Endothelial cell of umbilical vein (primary cell): Measurements from ENCODE around the gene EZH1. TPM values are rescaled to one million over a fixed set of nuclear protein-coding genes. Genes with fewer than 3 reads are reported as not detected.
A peak's percentile ranks its signal among the peaks of the same experiment; 100 is the strongest.

Source experiments
- BruUV-seq: library from RNA; stranded (reverse); fragments of 400-500 nt; replicated peaks from 2 replicates; lab custom pipeline; 2021; lab: Mats Ljungman, UMichigan
- CTCF ChIA-PET: fragments of 300-600, 350-600 bp; sonication (Branson Sonifier 250); formaldehyde crosslinking; loops from one replicate; lab custom pipeline; 2021; ENCODE audit warnings: antibody characterized with exemption, inconsistent platforms; lab: Charles Lee
- POLR2A ChIA-PET: fragments of 300-600, 350-600 bp; sonication (Branson Sonifier 250); formaldehyde crosslinking; loops from one replicate; lab custom pipeline; 2021; ENCODE audit warnings: antibody characterized with exemption, inconsistent platforms; lab: Charles Lee
- DNase-seq: peaks from one replicate; pipeline ENCODE4 v3.0.0-alpha.2; 2011; ENCODE audit warnings: low read depth, low spot score
- FAIRE-seq: peaks from 2 replicates; lab custom pipeline; 2011; peaks lifted over from hg19 to GRCh38; lab: Jason Lieb, UNC
- H2AFZ ChIP-seq: 2 replicates; pipeline ENCODE4 v1.6.0; 2012; ENCODE audit warnings: low read depth, low read length, control low read depth, inconsistent platforms
- H3K27ac ChIP-seq: 2 replicates; pipeline ENCODE4 v1.5.1; 2011; ENCODE audit warnings: low read depth, mild to moderate bottlenecking, control low read depth, low read length, moderate library complexity; ENCODE audit not compliant: insufficient read depth
- H3K27me3 ChIP-seq, 2 experiments: 2 replicates each; pipeline versions ENCODE4 v1.6.0 to v1.6.1; 2011; ENCODE audit warnings: low read length in 2 of 2, mixed read lengths in 1 of 2; ENCODE audit not compliant: control insufficient read depth in 2 of 2, insufficient read depth in 2 of 2
- H3K36me3 ChIP-seq, 2 experiments: 2 replicates in 1 of 2; 3 replicates in 1 of 2; pipeline ENCODE4 v1.5.1; 2011; ENCODE audit warnings: low read length in 2 of 2, mild to moderate bottlenecking in 1 of 2, moderate library complexity in 1 of 2; ENCODE audit not compliant: control insufficient read depth in 2 of 2, insufficient read depth in 2 of 2; ENCODE audit errors: extremely low read depth in 1 of 2
- H3K4me1 ChIP-seq: 3 replicates; pipeline ENCODE4 v1.5.1; 2011; ENCODE audit warnings: mild to moderate bottlenecking, low read length; ENCODE audit not compliant: control insufficient read depth, insufficient read depth; ENCODE audit errors: extremely low read depth
- H3K4me2 ChIP-seq: 2 replicates; pipeline ENCODE4 v1.6.1; 2011; ENCODE audit warnings: low read length, control low read depth, mixed read lengths; ENCODE audit not compliant: insufficient read depth
- H3K4me3 ChIP-seq, 3 experiments: fragments of 200-600 bp in 1 of 3; sonication (generic), shearing (Covaris generic) in 1 of 3; replicated peaks in 1 of 3; 2 replicates each; pipeline ENCODE4 v1.5.1; 2011 to 2016; ENCODE audit warnings: control low read depth in 3 of 3, low read length in 3 of 3, mild to moderate bottlenecking in 2 of 3, inconsistent platforms in 1 of 3, low read depth in 1 of 3, moderate library complexity in 1 of 3; ENCODE audit not compliant: insufficient read depth in 1 of 3
- H3K79me2 ChIP-seq: 2 replicates; pipeline ENCODE4 v1.6.0; 2012; ENCODE audit warnings: low read length, inconsistent platforms; ENCODE audit not compliant: control insufficient read depth, insufficient read depth
- H3K9ac ChIP-seq: replicated peaks from 2 replicates; pipeline ENCODE3; 2011; ENCODE audit warnings: low read length, control low read depth; ENCODE audit not compliant: insufficient read depth; ENCODE audit errors: extremely low read depth
- H3K9me1 ChIP-seq: replicated peaks from 3 replicates; pipeline ENCODE4 v1.6.0; 2011; ENCODE audit warnings: mild to moderate bottlenecking, low read length; ENCODE audit not compliant: control insufficient read depth, insufficient read depth; ENCODE audit errors: extremely low read depth
- H3K9me3 ChIP-seq: replicated peaks from 2 replicates; pipeline ENCODE4 v1.5.1; 2012; ENCODE audit warnings: low read length, inconsistent platforms; ENCODE audit not compliant: control insufficient read depth, insufficient read depth
- H4K20me1 ChIP-seq: replicated peaks from 2 replicates; pipeline ENCODE3; 2011; ENCODE audit warnings: mild to moderate bottlenecking, low read length; ENCODE audit not compliant: control insufficient read depth, insufficient read depth; ENCODE audit errors: extremely low read depth
- EZH2 ChIP-seq: IDR thresholded peaks from 2 replicates; pipeline ENCODE4 v1.6.1; 2012; ENCODE audit warnings: borderline replicate concordance, low read depth, mild to moderate bottlenecking, moderate library complexity, low read length, inconsistent platforms; ENCODE audit not compliant: severe bottlenecking
- FOS ChIP-seq: IDR thresholded peaks from 2 replicates; pipeline ENCODE4 v1.6.1; 2011; ENCODE audit warnings: mild to moderate bottlenecking, low read length, moderate library complexity, borderline replicate concordance; ENCODE audit not compliant: insufficient read depth
- GATA2 ChIP-seq: IDR thresholded peaks from 2 replicates; pipeline ENCODE4 v1.7.0; 2011; ENCODE audit warnings: low read depth, mild to moderate bottlenecking, moderate library complexity, mixed read lengths, low read length; ENCODE audit not compliant: insufficient read length, insufficient read depth
- JUN ChIP-seq: IDR thresholded peaks from 2 replicates; pipeline ENCODE4 v1.6.1; 2011; ENCODE audit warnings: borderline replicate concordance, low read depth; ENCODE audit not compliant: insufficient read length, insufficient read depth
- MAX ChIP-seq: IDR thresholded peaks from 2 replicates; pipeline ENCODE4 v1.6.1; 2011; ENCODE audit not compliant: insufficient read depth, insufficient read length
- MYC ChIP-seq: IDR thresholded peaks from one replicate; pipeline ENCODE4 v1.6.1; 2011; ENCODE audit warnings: mild to moderate bottlenecking, low read depth, low read length
- POLR2A ChIP-seq: IDR thresholded peaks from 2 replicates; pipeline ENCODE4 v1.6.1; 2012; ENCODE audit warnings: low read depth, mild to moderate bottlenecking, control low read depth, low read length
- POLR2AphosphoS5 ChIP-seq: IDR thresholded peaks from 2 replicates; pipeline ENCODE4 v1.6.1; 2012; ENCODE audit warnings: low read depth, mild to moderate bottlenecking, control low read depth, low read length, moderate library complexity; ENCODE audit not compliant: insufficient read depth
- dilution Hi-C: fragments of 300-500 bp; cut with MboI; formaldehyde crosslinking; loops from one replicate; pipeline ENCODE4 v1.15.0; 2019; ENCODE audit warnings: low sequenced_read_pairs; ENCODE audit not compliant: extremely low pct_ligation_motif_present
- intact Hi-C: fragments of 100-400 bp; cut with micrococcal nuclease; formaldehyde crosslinking; loops from one replicate; pipeline ENCODE4 v1.10.0; 2022
- polyA plus RNA-seq, 4 experiments: library from polyadenylated mRNA; depleted of rRNA in 3 of 4; stranded (reverse) in 3 of 4; unstranded in 1 of 4; fragments of >200 nt; gene quantifications; 2 replicates each; pipeline versions ENCODE4 v1.2.1 to v1.2.3, GENCODE V29; 2011 to 2012; ENCODE audit warnings: missing spikeins in 1 of 4
- total RNA-seq: library from RNA; stranded (reverse); gene quantifications from 2 replicates; pipeline ENCODE4 v1.2.3, GENCODE V29; 2021
- TF ChIP-seq, protein P1 (sequence below), 2 donors: IDR thresholded peaks; 1 replicate in 1 of 2; 2 replicates in 1 of 2; pipeline ENCODE4 v1.5.1; 2011; ENCODE audit warnings: low read length in 2 of 2, mild to moderate bottlenecking in 2 of 2, moderate library complexity in 2 of 2, control low read depth in 1 of 2, inconsistent platforms in 1 of 2, low read depth in 1 of 2; ENCODE audit not compliant: insufficient read depth in 1 of 2; ENCODE audit errors: extremely low read depth in 1 of 2

Gene EZH1
- total and polyA plus RNA-seq, 2 donors (not counting 3 experiments of a cell fraction or from before 2014, with no cell fraction given) = 31.4 to 33.7 TPM

DNA sequence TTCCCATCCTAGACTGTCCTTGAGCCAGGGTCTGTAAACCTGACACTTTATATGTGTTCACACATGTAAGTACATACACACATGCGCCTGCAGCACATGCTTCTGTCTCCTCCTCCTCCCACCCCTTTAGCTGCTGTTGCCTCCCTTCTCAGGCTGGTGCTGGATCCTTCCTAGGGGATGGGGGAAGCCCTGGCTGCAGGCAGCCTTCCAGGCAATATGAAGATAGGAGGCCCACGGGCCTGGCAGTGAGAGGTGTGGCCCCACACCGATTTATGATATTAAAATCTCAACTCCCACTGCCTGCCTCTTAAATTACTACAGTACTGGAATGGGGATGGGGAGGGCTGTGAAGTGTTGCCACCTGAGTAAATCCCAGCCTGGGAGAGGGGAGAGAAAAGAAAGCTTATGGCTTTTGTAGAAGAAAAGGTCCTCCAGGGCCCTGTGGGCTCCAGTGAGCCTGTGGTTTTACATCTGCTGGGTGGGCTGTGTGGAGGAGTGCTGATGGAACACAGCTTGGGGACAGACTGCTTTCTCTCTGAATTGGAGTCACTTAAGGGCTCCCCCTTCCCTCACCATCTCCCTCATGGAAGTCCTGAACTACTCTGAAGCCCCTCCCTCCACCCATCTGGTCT is 34.6 kb upstream of the EZH1 start:
- ChIA-PET POLR2A (no interaction called here), CTCF (interaction anchor here (4.7 kb wide), 1 partner anchor 16 kb away, joined by 44 read pairs; no protein-coding TSS in a partner anchor)
- Histone ChIP-seq H3K27me3 (peaks cover 3 to 7% of the 10 kb centered on the region in 2 experiments), H3K79me2 (no peaks in the 10 kb centered on the region), H3K27ac (no peak overlapping the region), H4K20me1 (no peaks in the 10 kb centered on the region), H3K4me2 (no peak overlapping the region), H3K9me3 (no peaks in the 10 kb centered on the region), H2AFZ (no peak overlapping the region), H3K4me3 (no peak overlapping the region), H3K4me1 (peaks cover 46% of the 10 kb centered on the region), H3K36me3 (peaks cover 0 to 8% of the 10 kb centered on the region in 2 experiments), H3K9ac (no peak overlapping the region), H3K9me1 (no peaks in the 10 kb centered on the region)
- intact Hi-C loops (no loop called here), dilution Hi-C loops (no loop called here)
- TF ChIP-seq, protein P1, sequence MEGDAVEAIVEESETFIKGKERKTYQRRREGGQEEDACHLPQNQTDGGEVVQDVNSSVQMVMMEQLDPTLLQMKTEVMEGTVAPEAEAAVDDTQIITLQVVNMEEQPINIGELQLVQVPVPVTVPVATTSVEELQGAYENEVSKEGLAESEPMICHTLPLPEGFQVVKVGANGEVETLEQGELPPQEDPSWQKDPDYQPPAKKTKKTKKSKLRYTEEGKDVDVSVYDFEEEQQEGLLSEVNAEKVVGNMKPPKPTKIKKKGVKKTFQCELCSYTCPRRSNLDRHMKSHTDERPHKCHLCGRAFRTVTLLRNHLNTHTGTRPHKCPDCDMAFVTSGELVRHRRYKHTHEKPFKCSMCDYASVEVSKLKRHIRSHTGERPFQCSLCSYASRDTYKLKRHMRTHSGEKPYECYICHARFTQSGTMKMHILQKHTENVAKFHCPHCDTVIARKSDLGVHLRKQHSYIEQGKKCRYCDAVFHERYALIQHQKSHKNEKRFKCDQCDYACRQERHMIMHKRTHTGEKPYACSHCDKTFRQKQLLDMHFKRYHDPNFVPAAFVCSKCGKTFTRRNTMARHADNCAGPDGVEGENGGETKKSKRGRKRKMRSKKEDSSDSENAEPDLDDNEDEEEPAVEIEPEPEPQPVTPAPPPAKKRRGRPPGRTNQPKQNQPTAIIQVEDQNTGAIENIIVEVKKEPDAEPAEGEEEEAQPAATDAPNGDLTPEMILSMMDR (IDR thresholded peaks at IDR 0.05; ENCODE audit: extremely low read depth in 1 of 2, insufficient read depth in 1 of 2, low read depth in 1 of 2, low read length in 2 of 2) = no peak
- TF ChIP-seq EZH2 = no peak
- no TSS peak for BruUV-seq
- FAIRE-seq (peak; percentile 40), DNase-seq (no peak)

DNA sequence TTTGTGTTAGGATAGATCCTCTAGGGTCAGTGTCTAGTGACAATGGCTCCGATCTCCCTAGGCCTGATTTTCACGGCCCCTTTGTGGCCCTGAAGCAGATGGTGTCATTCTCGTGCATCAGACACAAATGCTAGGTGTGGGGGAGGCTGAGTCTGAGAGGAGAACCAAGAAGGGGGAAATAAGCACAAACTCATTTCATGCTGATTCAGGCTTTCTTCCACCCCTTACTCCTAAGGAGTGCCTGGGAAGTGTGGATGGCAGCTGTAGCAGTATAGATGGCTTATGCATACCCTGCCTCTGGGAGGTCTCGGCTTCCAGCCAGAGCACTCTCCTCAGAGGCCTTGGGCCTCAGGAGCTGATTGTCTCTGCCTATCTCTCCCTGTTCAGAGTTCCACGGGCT is 33.7 kb upstream of the EZH1 start:
- TF ChIP-seq JUN (no peak), MYC (no peak), POLR2A (no peak), POLR2AphosphoS5 (no peak), MAX (no peak), GATA2 (no peak), EZH2 (no peak), FOS (no peak)
- TF ChIP-seq, protein P1 (IDR thresholded peaks at IDR 0.05; ENCODE audit: extremely low read depth in 1 of 2, insufficient read depth in 1 of 2, low read depth in 1 of 2, low read length in 2 of 2) = no peak
- H3K9me1 ChIP-seq = no peaks in the 10 kb centered on the region
- dilution Hi-C loops = no loop called here
- CTCF ChIA-PET = interaction anchor here (1.7 kb wide), 1 partner anchor 15 kb away, joined by 13 read pairs; no protein-coding TSS in a partner anchor
- H3K4me1 ChIP-seq = peaks cover 45% of the 10 kb centered on the region
- H3K79me2 ChIP-seq = no peaks in the 10 kb centered on the region
- H4K20me1 ChIP-seq = no peaks in the 10 kb centered on the region
- no TSS peak for BruUV-seq
- POLR2A ChIA-PET = no interaction called here
- H3K27ac ChIP-seq = no peak overlapping the region
- peaks cover 0 to 8% of the 10 kb centered on the region in 2 experiments for H3K36me3 ChIP-seq
- FAIRE-seq (no peak), DNase-seq (no peak)
- H3K27me3 ChIP-seq = peaks cover 3 to 7% of the 10 kb centered on the region in 2 experiments
- no peak overlapping the region for H3K9ac ChIP-seq
- H2AFZ ChIP-seq = no peak overlapping the region
- no peak overlapping the region for H3K4me2 ChIP-seq
- no peak overlapping the region for H3K4me3 ChIP-seq
- H3K9me3 ChIP-seq = no peaks in the 10 kb centered on the region
- intact Hi-C loops = no loop called here
